Mucosa of rectum (tissue), 2 donors: ENCODE data around the gene RSPRY1.

ENCODE experiments used
- H3K27ac ChIP-seq, 2 donors: one replicate each; pipeline ENCODE4 v1.7.0; 2013; ENCODE audit warnings: inconsistent platforms in 2 of 2, low read depth in 2 of 2, low read length in 2 of 2
- H3K27me3 ChIP-seq, 2 donors: one replicate each; pipeline ENCODE4 v1.7.0; 2013; ENCODE audit warnings: low read length in 2 of 2; ENCODE audit not compliant: control insufficient read depth in 2 of 2, insufficient read depth in 2 of 2
- H3K36me3 ChIP-seq, 2 donors: one replicate each; pipeline ENCODE4 v1.7.0; 2013; ENCODE audit warnings: low read length in 2 of 2; ENCODE audit not compliant: control insufficient read depth in 2 of 2, insufficient read depth in 2 of 2
- H3K4me1 ChIP-seq, 2 donors: one replicate each; pipeline ENCODE4 v1.7.0; 2013; ENCODE audit warnings: low read length in 2 of 2, mild to moderate bottlenecking in 1 of 2; ENCODE audit not compliant: control insufficient read depth in 2 of 2, insufficient read depth in 2 of 2
- H3K4me3 ChIP-seq, 2 donors: one replicate each; pipeline ENCODE4 v1.7.0; 2013; ENCODE audit warnings: low read length in 2 of 2
- H3K9ac ChIP-seq, 2 donors: one replicate each; pipeline ENCODE4 v1.7.0; 2013; ENCODE audit warnings: low read length in 2 of 2, low read depth in 1 of 2, mild to moderate bottlenecking in 1 of 2
- H3K9me3 ChIP-seq, 2 donors: one replicate each; pipeline ENCODE4 v1.7.0; 2013; ENCODE audit warnings: low read length in 2 of 2; ENCODE audit not compliant: control insufficient read depth in 2 of 2
- donor health status: healthy.
- donor health status: Normal muscosa, but diverticular disease.

Gene RSPRY1

GRCh38 chr16:57166951-57167350 is 19.2 kb upstream of the RSPRY1 start:
- Histone ChIP-seq H3K9ac (no peak overlapping the region), H3K27ac (no peak overlapping the region), H3K9me3 (no peaks in the 10 kb centered on the region), H3K4me1 (peaks cover 0 to 4% of the 10 kb centered on the region in 2 donors), H3K4me3 (no peak overlapping the region), H3K36me3 (peaks cover 54 to 59% of the 10 kb centered on the region in 2 donors), H3K27me3 (no peaks in the 10 kb centered on the region)

DNA sequence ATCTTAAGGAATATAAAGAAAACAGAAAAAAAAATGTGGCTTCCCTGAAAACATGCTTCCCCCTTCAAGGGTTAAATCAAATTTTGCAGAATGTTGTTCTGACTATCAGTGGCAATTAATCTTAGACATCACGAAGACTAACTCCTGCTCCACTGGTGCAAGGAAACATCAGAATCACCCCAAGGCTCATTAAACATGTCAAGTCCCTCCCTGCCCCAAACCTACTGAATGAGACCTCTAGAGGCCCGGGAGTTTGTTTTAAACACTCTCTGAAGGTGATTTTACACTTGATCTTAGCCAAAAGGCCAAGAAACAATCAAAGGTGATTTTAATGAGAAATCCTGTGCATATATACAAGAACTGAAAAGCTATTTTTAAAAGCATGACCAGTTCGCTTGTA is 18.6 kb upstream of the RSPRY1 start:
- H3K27me3 ChIP-seq = no peaks in the 10 kb centered on the region
- H3K9me3 ChIP-seq = no peaks in the 10 kb centered on the region
- no peak overlapping the region for H3K9ac ChIP-seq
- H3K4me3 ChIP-seq = no peak overlapping the region
- peaks cover 59 to 65% of the 10 kb centered on the region in 2 donors for H3K36me3 ChIP-seq
- peaks cover 0 to 4% of the 10 kb centered on the region in 2 donors for H3K4me1 ChIP-seq
- H3K27ac ChIP-seq = no peak overlapping the region

- H3K27me3 ChIP-seq = no peaks in the 10 kb centered on the region
- peaks cover 0 to 4% of the 10 kb centered on the region in 2 donors for H3K4me1 ChIP-seq
- H3K9me3 ChIP-seq = no peaks in the 10 kb centered on the region
- H3K4me3 ChIP-seq = no peak overlapping the region
- peaks cover 62 to 69% of the 10 kb centered on the region in 2 donors for H3K36me3 ChIP-seq
- no peak overlapping the region for H3K27ac ChIP-seq
- no peak overlapping the region for H3K9ac ChIP-seq
Observed at GRCh38 chr16:57167953-57168352, 18.2 kb upstream of the RSPRY1 start.

GRCh38 chr16:57169327-57169726 is 16.8 kb upstream of the RSPRY1 start:
- no peak overlapping the region for H3K27ac ChIP-seq
- H3K9me3 ChIP-seq = no peaks in the 10 kb centered on the region
- peaks cover 0 to 4% of the 10 kb centered on the region in 2 donors for H3K4me1 ChIP-seq
- H3K27me3 ChIP-seq = no peaks in the 10 kb centered on the region
- peaks cover 52 to 60% of the 10 kb centered on the region in 2 donors for H3K36me3 ChIP-seq
- H3K4me3 ChIP-seq = no peak overlapping the region
- H3K9ac ChIP-seq = no peak overlapping the region

DNA sequence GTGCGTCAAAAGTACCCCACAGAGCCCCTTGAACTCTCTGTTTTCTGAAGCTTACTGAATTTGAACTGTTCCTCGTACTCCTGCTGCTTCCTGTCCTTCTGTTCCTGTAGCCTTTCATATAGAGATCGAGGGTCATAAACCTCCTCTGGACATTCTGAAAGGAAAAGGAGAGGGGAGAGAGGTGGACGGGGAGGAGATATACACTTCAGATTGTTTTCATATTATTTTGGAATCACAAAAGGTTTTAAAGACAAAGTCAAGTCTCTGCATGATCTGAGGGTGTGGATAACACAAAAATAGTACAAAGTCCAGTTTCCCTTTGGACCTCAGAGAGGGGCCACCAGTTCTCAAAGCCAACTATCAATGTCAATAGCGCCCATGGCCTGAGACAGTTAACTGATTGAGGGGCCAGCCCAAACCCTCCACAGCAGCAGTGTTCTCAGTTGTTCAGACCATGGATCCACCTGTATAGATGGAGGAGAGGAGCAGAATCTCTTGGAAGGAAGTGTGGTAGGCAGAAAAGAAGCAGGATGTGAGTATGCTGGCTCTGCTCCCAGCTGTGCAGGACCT is 13.3 kb upstream of the RSPRY1 start:
- Histone ChIP-seq H3K36me3 (peaks cover 28 to 37% of the 10 kb centered on the region in 2 donors), H3K9ac (no peak overlapping the region), H3K27ac (no peak overlapping the region), H3K4me3 (no peak overlapping the region), H3K4me1 (peaks cover 0 to 1% of the 10 kb centered on the region in 2 donors), H3K9me3 (no peaks in the 10 kb centered on the region), H3K27me3 (no peaks in the 10 kb centered on the region)

DNA sequence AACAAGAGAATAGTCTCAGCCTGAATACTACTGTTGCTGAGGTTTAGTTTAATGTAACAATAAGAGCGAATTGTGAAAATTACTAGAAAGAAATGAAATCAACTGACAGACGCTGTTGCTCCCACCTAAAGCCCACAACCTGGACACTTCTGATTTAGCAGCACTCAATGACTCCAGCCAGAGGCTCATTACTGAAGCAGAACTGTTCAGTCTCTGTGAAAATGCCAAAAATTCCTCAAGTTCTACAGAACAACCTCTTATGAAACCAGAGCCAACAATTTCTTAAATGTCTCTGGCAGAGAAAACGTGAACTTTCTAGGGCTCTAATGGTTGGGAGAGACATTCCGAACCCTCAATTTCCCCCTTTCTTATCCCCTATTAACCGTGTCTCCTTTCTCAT is 10.2 kb upstream of the RSPRY1 start:
- H3K36me3 ChIP-seq = peaks cover 21 to 29% of the 10 kb centered on the region in 2 donors
- no peak overlapping the region for H3K27ac ChIP-seq
- no peaks in the 10 kb centered on the region for H3K9me3 ChIP-seq
- no peaks in the 10 kb centered on the region for H3K27me3 ChIP-seq
- H3K4me1 ChIP-seq = no peaks in the 10 kb centered on the region
- no peak overlapping the region for H3K9ac ChIP-seq
- H3K4me3 ChIP-seq = no peak overlapping the region

- no peak overlapping the region for H3K9ac ChIP-seq
- no peak overlapping the region for H3K27ac ChIP-seq
- no peaks in the 10 kb centered on the region for H3K9me3 ChIP-seq
- no peaks in the 10 kb centered on the region for H3K4me1 ChIP-seq
- no peaks in the 10 kb centered on the region for H3K27me3 ChIP-seq
- H3K4me3 ChIP-seq = no peak overlapping the region
- peaks cover under 1 to 6% of the 10 kb centered on the region in 2 donors for H3K36me3 ChIP-seq
Observed at GRCh38 chr16:57178196-57178595, 7.9 kb upstream of the RSPRY1 start.

- no peaks in the 10 kb centered on the region for H3K9me3 ChIP-seq
- H3K36me3 ChIP-seq = peaks cover 0 to 5% of the 10 kb centered on the region in 2 donors
- H3K27ac ChIP-seq = no peak overlapping the region
- no peak overlapping the region for H3K9ac ChIP-seq
- no peak overlapping the region for H3K4me3 ChIP-seq
- H3K4me1 ChIP-seq = no peaks in the 10 kb centered on the region
- H3K27me3 ChIP-seq = no peaks in the 10 kb centered on the region
Observed at GRCh38 chr16:57178793-57179212, 7.3 kb upstream of the RSPRY1 start.

- Histone ChIP-seq H3K27me3 (no peaks in the 10 kb centered on the region), H3K9me3 (no peaks in the 10 kb centered on the region), H3K4me3 (no peak overlapping the region), H3K27ac (no peak overlapping the region), H3K36me3 (peaks cover 0 to 5% of the 10 kb centered on the region in 2 donors), H3K9ac (no peak overlapping the region), H3K4me1 (peaks cover under 1% of the 10 kb centered on the region in 2 donors)
Observed at GRCh38 chr16:57179215-57179828, 6.8 kb upstream of the RSPRY1 start.

GRCh38 chr16:57184113-57184512 is 2.0 kb upstream of the RSPRY1 start:
- Histone ChIP-seq H3K27me3 (no peaks in the 10 kb centered on the region), H3K9me3 (no peaks in the 10 kb centered on the region), H3K27ac (no peak overlapping the region), H3K4me1 (peaks cover 17 to 23% of the 10 kb centered on the region in 2 donors), H3K9ac (no peak overlapping the region), H3K4me3 (no peak overlapping the region), H3K36me3 (no peaks in the 10 kb centered on the region)
